Lung (tissue), 16 donors: Measurements from ENCODE around the gene SPRYD3. TPM values are rescaled to one million over a fixed set of nuclear protein-coding genes. Genes with fewer than 3 reads are reported as not detected.
A peak's percentile ranks its signal among the peaks of the same experiment; 100 is the strongest.

Experiments used
- ATAC-seq: fragments of 200-7000 bp; cut with Tn5 transposase; one replicate; pipeline ENCODE4 v1.9.1; 2020; ENCODE audit warnings: moderate number of reproducible peaks; ENCODE audit not compliant: insufficient read depth, low FRiP score
- DNase-seq, 3 donors: peaks; one replicate each; pipeline ENCODE4 v3.0.0-alpha.2; 2013 to 2017
- H3K27ac ChIP-seq, 2 donors: one replicate each; pipeline ENCODE4 v1.5.1; 2013; ENCODE audit warnings: mild to moderate bottlenecking in 2 of 2, moderate library complexity in 2 of 2, control low read depth in 1 of 2, inconsistent platforms in 1 of 2, low read depth in 1 of 2, low read length in 1 of 2
- H3K27me3 ChIP-seq, 3 donors: one replicate each; pipeline ENCODE4 v1.5.1; 2013; ENCODE audit warnings: low read length in 2 of 3; ENCODE audit not compliant: control insufficient read depth in 3 of 3, insufficient read depth in 3 of 3
- H3K36me3 ChIP-seq, 4 donors: one replicate each; pipeline ENCODE4 v1.5.1; 2013; ENCODE audit warnings: low read length in 4 of 4, mild to moderate bottlenecking in 1 of 4, moderate library complexity in 1 of 4; ENCODE audit not compliant: control insufficient read depth in 4 of 4, insufficient read depth in 4 of 4
- H3K4me1 ChIP-seq, 5 donors: one replicate each; pipeline ENCODE4 v1.5.1; 2013; ENCODE audit warnings: low read length in 5 of 5, mild to moderate bottlenecking in 2 of 5, moderate library complexity in 1 of 5; ENCODE audit not compliant: control insufficient read depth in 5 of 5, insufficient read depth in 5 of 5
- H3K4me3 ChIP-seq: one replicate; pipeline ENCODE4 v1.5.1; 2013; ENCODE audit warnings: mild to moderate bottlenecking, control low read depth, moderate library complexity
- H3K9ac ChIP-seq, 2 donors: one replicate each; pipeline ENCODE4 v1.5.1; 2013; ENCODE audit warnings: low read length in 2 of 2, control low read depth in 1 of 2; ENCODE audit not compliant: insufficient read depth in 1 of 2
- H3K9me3 ChIP-seq, 4 donors: one replicate each; pipeline ENCODE4 v1.5.1; 2013; ENCODE audit warnings: low read length in 3 of 4, mild to moderate bottlenecking in 1 of 4, moderate library complexity in 1 of 4; ENCODE audit not compliant: control insufficient read depth in 4 of 4, insufficient read depth in 3 of 4
- WGBS, 2 donors: extraction: QIAGEN DNeasy Blood & Tissue Kit; methylation state at CpG; one replicate each; pipeline ENCODE4 v1.1.7; 2013; 5-methylcytosine and 5-hydroxymethylcytosine counted together
- long read RNA-seq, 5 donors: transcript quantifications; one replicate each; lab custom pipeline, GENCODE V29; 2026
- polyA plus RNA-seq, 2 donors: library from polyadenylated mRNA; stranded (reverse); fragments of 200-250 nt; gene quantifications; one replicate each; pipeline ENCODE4 v1.2.1, GENCODE V29; 2013
- total RNA-seq, 2 donors: library from RNA; depleted of rRNA in 1 of 2; stranded (reverse); fragments of >200 nt in 1 of 2; gene quantifications; one replicate each; pipeline ENCODE4 v1.2.1, GENCODE V29; 2014 to 2021
- TF ChIP-seq, protein P1 (sequence below): IDR thresholded peaks from 2 replicates; pipeline ENCODE4 v1.5.1; 2012; ENCODE audit warnings: mild to moderate bottlenecking; ENCODE audit errors: control extremely low read depth, extremely low read depth
- donor health status: control.
- donor health status: control.
- donor health status: Bipolar disorder and iron deficiency.
- donor health status: healthy.
- donor health status: DM: yes; HTN: yes; CAD: no.

SPRYD3 gene, protein sequence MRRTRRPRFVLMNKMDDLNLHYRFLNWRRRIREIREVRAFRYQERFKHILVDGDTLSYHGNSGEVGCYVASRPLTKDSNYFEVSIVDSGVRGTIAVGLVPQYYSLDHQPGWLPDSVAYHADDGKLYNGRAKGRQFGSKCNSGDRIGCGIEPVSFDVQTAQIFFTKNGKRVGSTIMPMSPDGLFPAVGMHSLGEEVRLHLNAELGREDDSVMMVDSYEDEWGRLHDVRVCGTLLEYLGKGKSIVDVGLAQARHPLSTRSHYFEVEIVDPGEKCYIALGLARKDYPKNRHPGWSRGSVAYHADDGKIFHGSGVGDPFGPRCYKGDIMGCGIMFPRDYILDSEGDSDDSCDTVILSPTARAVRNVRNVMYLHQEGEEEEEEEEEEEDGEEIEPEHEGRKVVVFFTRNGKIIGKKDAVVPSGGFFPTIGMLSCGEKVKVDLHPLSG
- 10 to 100 TPM; 17.1 to 60.2 TPM for total RNA-seq
- 10 to 100 TPM; 24.4 to 45.5 TPM for polyA plus RNA-seq
- long read RNA-seq, donor 1, transcript SPRYD3-201 (11 exons, 2,932 nt): major isoform, 6 of 6 reads
- long read RNA-seq, donor 1, partial matches to known transcripts: 0 of 6 reads
- long read RNA-seq, donor 1, other reads (novel, unspliced or antisense): 0 of 6 reads
- long read RNA-seq, donor 2, transcript SPRYD3-201 (11 exons, 2,932 nt): major isoform, 5 of 5 reads
- long read RNA-seq, donor 2, partial matches to known transcripts: 0 of 5 reads
- long read RNA-seq, donor 2, other reads (novel, unspliced or antisense): 0 of 5 reads
- long read RNA-seq, donor 3, partial matches to known transcripts: 0 of 1 reads
- long read RNA-seq, donor 3, other reads (novel, unspliced or antisense): 0 of 1 reads
- long read RNA-seq, donor 4, partial matches to known transcripts: 0 of 1 reads
- long read RNA-seq, donor 4, other reads (novel, unspliced or antisense): 0 of 1 reads
- long read RNA-seq, donor 5, partial matches to known transcripts: 0 of 3 reads
- long read RNA-seq, donor 5, other reads (novel, unspliced or antisense): 0 of 3 reads

DNA sequence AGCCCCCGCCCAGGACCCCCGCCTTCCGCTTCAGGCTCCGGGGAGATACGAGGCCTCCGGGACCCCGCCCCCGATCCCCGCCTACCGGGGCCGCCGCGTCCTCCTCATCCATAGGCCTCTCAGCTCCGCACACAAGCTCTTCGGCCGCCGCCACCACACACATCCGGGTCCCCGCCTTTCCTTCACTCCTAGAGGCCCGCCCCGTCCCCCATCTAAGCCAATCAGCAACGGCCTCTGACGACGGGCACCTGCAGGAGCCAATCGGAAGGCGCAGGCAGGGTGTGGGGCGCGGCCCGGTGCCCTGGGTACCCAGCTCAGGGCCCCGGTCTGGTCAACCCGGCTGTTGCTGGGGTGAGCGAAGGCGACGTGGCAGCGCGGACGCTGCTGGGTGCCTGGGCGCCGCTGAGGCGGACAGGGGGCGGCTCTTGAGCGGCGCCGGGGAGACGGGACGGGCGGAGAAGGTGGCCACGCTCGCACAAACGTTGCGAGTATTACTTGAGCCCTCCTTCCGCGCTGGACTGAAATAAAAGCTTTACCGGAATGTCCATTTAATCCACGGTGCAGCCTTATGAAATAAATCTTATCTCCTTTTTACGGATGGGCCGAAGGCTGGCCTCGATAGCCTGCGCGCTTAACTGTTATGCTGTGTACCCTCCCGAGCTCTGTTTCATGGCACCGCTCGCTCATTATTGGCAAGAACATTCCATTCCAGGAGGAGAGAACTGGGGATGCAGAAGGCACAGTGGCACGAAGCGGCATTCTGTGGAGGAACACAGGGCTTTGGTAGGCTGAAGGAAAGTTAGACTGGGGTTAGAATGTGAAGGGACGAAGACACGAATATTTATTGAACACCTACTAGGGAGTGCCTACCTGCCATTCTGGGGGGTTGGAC lies at the start of gene SPRYD3:
TSS of gene SPRYD3 (minus strand) at position 165 of the 892 bp plus-strand sequence. CDS start at position 108, 57 bp downstream.
- Histone ChIP-seq H3K27ac (peak within 1 kb of the TSS; percentile 93 to 95), H3K4me3 (peak within 1 kb of the TSS; percentile 74), H3K9ac (peak within 1 kb of the TSS; percentile 72 to 81), H3K36me3 (peaks cover 3 to 20% (median 13%) of the 10 kb centered on the region in 4 donors), H3K4me1 (peaks cover 0 to 19% (median 7%) of the 10 kb centered on the region in 5 donors), H3K27me3 (no peaks in the 10 kb centered on the region), H3K9me3 (no peaks in the 10 kb centered on the region)
- peak; percentile 98 to 99 (median 98) for DNase-seq
- TF ChIP-seq, protein P1, sequence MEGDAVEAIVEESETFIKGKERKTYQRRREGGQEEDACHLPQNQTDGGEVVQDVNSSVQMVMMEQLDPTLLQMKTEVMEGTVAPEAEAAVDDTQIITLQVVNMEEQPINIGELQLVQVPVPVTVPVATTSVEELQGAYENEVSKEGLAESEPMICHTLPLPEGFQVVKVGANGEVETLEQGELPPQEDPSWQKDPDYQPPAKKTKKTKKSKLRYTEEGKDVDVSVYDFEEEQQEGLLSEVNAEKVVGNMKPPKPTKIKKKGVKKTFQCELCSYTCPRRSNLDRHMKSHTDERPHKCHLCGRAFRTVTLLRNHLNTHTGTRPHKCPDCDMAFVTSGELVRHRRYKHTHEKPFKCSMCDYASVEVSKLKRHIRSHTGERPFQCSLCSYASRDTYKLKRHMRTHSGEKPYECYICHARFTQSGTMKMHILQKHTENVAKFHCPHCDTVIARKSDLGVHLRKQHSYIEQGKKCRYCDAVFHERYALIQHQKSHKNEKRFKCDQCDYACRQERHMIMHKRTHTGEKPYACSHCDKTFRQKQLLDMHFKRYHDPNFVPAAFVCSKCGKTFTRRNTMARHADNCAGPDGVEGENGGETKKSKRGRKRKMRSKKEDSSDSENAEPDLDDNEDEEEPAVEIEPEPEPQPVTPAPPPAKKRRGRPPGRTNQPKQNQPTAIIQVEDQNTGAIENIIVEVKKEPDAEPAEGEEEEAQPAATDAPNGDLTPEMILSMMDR: no peak
- ATAC-seq: peak; percentile 100
- WGBS, 2 donors: 3% methylated on average over 59 to 67 of the region's 67 CpGs

DNA sequence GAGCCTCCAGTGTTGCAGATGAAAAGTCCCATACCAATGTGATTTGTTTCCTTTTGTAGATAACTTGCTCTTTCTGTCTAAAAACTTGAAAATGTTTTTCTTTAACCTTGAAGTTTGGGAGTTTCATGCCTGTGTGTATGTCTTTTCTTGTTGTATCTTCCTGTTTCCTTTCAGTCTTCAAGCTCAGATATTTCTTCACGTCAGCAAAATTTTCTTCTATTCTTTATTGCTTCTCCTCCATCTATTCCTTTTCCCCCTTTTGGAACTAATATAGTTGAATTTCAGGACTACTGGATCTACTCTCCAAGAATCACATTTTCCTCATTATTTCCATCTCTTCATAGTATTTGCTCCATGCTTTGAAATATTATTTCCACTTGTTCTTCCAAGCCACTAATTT lies 48.0 kb upstream of the SPRYD3 start:
- H3K4me1 ChIP-seq: no peaks in the 10 kb centered on the region
- H3K27ac ChIP-seq: no peak overlapping the region
- H3K9me3 ChIP-seq: no peaks in the 10 kb centered on the region
- no peak for ATAC-seq
- H3K27me3 ChIP-seq: no peaks in the 10 kb centered on the region
- whole genome bisulfite sequencing, 2 donors: 60 to 84% methylated on average over 1 of the region's 1 CpG
- H3K36me3 ChIP-seq: no peaks in the 10 kb centered on the region
- H3K4me3 ChIP-seq: no peak overlapping the region
- H3K9ac ChIP-seq: no peak overlapping the region
- DNase-seq: no peak
- TF ChIP-seq, protein P1: no peak

DNA sequence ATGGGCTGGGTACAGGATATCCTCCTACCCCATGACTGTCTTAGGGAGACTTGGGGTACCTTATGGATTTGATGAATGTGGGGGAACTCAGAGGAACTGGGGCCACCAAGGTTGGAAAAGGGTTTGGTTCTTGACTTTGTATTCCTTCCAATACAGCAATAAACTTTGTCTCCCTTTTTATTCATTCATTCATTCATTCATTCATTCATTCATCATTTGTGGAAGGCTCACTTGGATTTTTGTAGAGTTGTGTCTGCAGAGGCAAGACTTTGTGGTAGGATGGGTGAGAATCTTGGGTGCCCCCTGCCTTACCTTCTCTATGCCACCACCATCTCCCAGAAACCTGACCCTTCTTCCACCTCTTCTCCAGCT lies 45.1 kb upstream of the SPRYD3 start:
- H3K27me3 ChIP-seq: no peaks in the 10 kb centered on the region
- H3K36me3 ChIP-seq: no peaks in the 10 kb centered on the region
- no peaks in the 10 kb centered on the region for H3K4me1 ChIP-seq
- ATAC-seq (no peak), DNase-seq (no peak)
- H3K27ac ChIP-seq: no peak overlapping the region
- H3K4me3 ChIP-seq: no peak overlapping the region
- H3K9ac ChIP-seq: no peak overlapping the region
- TF ChIP-seq, protein P1: no peak
- no peaks in the 10 kb centered on the region for H3K9me3 ChIP-seq
